Ramos (cell line): ENCODE results near the gene TCIRG1.

Source experiments
- in situ Hi-C: fragments of 300-500 bp; cut with MboI; formaldehyde crosslinking; loops from one replicate; pipeline ENCODE4 v1.14.3; 2022; ENCODE audit warnings: low sequenced_read_pairs; ENCODE audit not compliant: unreplicated experiment

The TCIRG1 gene

GRCh38 chr11:68035266-68035876 lies 3.5 kb upstream of the TCIRG1 start:
- in situ Hi-C loops: no loop called here

GRCh38 chr11:68036141-68036716 lies 2.6 kb upstream of the TCIRG1 start:
- in situ Hi-C loops: no loop called here

GRCh38 chr11:68036717-68037239 lies 2.0 kb upstream of the TCIRG1 start:
- in situ Hi-C loops: no loop called here

GRCh38 chr11:68037411-68038225 lies 1.2 kb upstream of the TCIRG1 start:
- in situ Hi-C loops: no loop called here

DNA sequence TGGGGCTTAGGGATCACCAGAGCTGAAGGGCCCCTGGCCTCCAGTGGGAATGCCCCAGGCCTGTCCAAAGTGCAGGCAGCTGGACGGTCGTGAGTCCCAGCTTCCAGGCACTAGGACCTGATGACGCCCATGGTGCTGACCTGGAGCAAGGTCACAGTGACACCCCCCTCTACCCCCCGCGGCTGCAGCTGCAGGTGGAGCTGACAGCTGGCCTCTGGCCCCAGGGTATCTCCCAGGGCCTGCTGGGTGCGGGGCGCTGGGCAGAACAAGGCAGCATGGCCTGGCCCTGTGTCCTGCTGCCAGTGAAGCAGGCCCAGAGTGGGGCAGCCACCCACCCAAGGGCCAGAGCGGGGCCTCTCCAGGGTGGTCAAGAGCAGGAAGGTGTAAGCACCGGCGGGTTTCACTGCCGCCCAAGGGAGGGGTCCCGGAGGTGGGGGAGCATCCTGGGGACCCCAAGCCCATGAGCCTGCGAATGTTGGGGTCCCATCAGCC lies 553 bp upstream of the TCIRG1 start:
- in situ Hi-C loops: no loop called here

GRCh38 chr11:68039526-68040086 lies 781 bp downstream of the TCIRG1 start:
- in situ Hi-C loops: no loop called here

GRCh38 chr11:68040101-68040956 lies 1.5 kb downstream of the TCIRG1 start:
- in situ Hi-C loops: no loop called here

GRCh38 chr11:68040957-68041591 lies 2.2 kb downstream of the TCIRG1 start:
- in situ Hi-C loops: no loop called here

GRCh38 chr11:68041617-68042218 lies 2.9 kb downstream of the TCIRG1 start:
- in situ Hi-C loops: no loop called here

DNA sequence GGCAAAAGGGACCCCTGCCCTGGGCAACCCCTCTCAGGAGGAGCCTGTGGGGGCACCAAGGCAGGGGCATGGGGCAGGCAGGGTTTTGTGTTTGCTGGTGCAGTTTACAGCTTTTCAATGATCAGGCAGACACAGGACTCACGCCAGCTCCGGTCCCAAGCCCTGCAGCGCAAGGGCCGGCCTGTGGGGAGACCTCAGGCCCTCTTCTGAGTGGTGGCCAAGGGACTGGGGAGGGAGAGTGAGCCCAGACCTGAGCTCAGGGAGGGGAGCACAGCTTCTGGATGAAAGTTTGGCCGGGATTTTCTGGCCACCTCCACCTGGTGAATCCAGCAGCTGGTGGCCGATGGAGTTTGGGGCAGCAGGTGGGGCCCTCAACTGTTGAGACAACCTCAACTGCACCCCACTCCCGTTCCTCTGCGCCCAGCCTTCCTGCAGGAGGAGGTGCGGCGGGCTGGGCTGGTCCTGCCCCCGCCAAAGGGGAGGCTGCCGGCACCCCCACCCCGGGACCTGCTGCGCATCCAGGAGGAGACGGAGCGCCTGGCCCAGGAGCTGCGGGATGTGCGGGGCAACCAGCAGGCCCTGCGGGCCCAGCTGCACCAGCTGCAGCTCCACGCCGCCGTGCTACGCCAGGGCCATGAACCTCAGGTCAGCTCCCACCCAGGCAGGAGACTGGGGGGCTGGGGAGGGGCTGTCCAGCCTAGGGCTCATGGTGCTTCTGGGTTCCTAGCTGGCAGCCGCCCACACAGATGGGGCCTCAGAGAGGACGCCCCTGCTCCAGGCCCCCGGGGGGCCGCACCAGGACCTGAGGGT lies 3.6 kb downstream of the TCIRG1 start:
- in situ Hi-C loops: no loop called here

DNA sequence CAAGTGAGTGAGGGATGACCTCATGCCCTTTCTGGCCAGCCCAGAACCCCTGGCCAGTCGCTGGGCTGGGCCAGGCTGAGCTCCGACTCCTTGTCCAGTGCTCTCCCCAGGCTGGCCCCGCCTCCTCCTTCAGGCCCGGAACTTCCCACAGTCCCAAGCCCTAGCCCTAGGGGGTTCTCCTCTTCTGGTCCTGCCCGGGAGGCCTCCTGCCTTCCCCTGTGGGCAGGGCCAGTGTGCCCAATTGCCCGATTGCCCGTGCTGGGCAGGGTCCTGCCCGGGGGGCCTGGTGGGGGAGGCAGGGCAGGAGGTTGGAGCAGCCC lies 4.2 kb downstream of the TCIRG1 start:
- in situ Hi-C loops: no loop called here

DNA sequence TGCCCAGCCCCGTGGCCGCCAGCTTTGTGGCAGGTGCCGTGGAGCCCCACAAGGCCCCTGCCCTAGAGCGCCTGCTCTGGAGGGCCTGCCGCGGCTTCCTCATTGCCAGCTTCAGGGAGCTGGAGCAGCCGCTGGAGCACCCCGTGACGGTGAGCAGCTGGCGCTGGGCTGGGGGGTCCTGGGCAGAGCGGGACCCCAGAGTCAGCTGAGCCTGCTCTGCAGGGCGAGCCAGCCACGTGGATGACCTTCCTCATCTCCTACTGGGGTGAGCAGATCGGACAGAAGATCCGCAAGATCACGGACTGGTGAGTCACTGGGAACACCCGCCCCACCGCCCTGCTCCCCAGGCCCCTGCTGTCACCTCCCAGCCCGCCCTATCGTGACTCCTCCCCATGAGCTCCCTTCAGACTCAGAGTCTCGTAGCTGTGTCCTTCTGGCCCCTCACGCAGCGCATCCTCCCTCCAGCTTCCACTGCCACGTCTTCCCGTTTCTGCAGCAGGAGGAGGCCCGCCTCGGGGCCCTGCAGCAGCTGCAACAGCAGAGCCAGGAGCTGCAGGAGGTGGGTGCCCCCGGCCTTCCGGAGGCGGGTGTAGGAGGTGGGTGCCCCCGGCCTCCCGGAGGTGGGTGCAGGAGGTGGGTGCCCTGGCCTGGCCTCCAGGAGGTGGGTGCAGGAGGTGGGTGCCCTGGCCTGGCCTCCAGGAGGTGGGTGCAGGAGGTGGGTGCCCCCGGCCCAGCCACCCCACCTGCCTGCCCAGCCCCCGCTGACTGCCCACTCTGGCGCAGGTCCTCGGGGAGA lies 4.7 kb downstream of the TCIRG1 start:
- in situ Hi-C loops: no loop called here

DNA sequence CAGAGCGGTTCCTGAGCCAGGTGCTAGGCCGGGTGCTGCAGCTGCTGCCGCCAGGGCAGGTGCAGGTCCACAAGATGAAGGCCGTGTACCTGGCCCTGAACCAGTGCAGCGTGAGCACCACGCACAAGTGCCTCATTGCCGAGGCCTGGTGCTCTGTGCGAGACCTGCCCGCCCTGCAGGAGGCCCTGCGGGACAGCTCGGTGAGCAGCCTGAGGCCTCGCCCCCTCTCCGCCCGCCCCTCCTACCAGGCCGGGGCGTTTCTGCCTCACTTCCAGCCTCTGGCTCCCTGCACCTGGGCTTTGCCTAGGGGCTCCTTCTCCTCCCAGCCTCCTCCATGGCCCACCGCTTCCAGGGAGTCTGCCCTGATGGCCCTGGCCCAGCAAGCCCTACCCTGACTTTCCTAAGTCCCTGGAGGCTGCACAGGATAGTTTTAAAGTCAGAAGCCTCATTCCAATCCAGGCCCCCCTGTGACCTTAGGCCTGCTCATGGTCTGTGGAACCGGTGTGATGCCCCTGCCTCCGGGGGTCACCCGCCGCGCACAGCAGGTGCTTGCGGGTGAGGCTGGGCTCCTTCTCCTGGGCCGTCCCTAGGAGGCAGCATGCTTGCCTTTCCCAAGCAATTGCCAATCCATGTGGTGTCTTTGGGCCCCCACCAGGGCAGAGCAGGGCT lies 5.5 kb downstream of the TCIRG1 start:
- in situ Hi-C loops: no loop called here

DNA sequence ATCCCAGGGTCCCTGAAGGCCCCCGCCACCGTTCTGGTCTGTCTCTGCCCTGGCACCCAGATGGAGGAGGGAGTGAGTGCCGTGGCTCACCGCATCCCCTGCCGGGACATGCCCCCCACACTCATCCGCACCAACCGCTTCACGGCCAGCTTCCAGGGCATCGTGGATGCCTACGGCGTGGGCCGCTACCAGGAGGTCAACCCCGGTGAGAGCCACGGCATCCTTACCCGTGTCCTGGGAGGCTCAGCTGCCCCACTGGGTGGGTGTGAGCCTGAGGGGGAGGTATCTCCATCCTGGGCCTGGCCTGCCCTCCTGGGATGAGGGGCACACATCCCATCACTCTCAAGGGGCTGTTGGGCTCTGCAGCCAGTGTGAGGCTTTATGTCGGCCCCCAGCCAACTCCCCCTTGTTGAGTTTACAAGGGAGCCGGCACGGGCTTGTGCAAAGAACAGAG lies 6.1 kb downstream of the TCIRG1 start:
- in situ Hi-C loops: no loop called here

- in situ Hi-C loops: no loop called here
Observed at GRCh38 chr11:68047437-68048290, 8.8 kb downstream of the TCIRG1 start.
